Measurements from ENCODE around the gene RAB27B. TPM values are rescaled to one million over a fixed set of nuclear protein-coding genes. Genes with fewer than 3 reads are reported as not detected.

The RAB27B gene
- 8.1 to 12.4 TPM (median 9.0 TPM) in 5 replicates for total RNA-seq (2022; extraction: Qiagen RNA extraction; ENCODE audit: low read depth)

DNA sequence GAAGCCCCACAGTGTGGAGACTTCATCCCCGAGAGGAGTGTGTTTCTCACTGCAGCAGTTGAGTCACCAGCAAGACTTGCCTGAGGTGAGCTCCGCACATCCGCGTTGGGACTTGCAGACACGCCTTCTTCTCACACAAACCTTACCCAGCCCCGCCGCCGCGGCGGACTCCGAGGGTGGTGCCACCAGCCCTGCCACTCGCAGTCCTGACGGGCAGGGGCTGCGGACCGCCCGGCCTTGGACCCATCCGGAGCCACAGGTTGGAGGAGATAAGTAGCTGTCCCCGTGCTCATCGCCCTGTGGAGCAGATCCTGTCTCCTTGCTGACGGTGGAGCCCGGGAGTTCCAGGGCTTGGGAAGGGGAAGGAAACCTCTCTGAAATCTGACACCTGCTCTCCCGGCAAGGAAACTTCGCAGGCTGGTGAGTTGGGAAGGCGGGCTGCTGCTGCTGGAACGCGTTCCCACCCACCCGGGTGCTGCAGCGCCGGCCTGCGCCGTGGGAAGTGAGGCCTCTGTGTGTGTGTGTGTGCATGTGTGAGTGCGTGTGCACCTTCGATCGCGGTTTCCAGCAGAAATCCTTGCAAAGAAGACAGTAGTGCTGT lies at the start of gene RAB27B:
TSS of gene RAB27B (plus strand) at position 197 of the 601 bp plus-strand sequence. CDS start 49,109 bp downstream, outside the sequence.

Other genes with a start within 250 kb of the RAB27B start
- gene DYNAP, start 237.2 kb upstream of the RAB27B start, total RNA-seq (2022; extraction: Qiagen RNA extraction; ENCODE audit: low read depth) = not detected in 5 replicates
- 2.4 to 4.2 TPM (median 3.2 TPM) in 5 replicates for gene CCDC68, start 131.0 kb downstream of the RAB27B start, total RNA-seq (2022; extraction: Qiagen RNA extraction; ENCODE audit: low read depth)